Measurements from ENCODE around the gene SERPINA4.
"Not testable (repeated sequence)": the region's sequence is repeated elsewhere in the genome, so short reads cannot be mapped to it uniquely, and the experiment has no call there.

SERPINA4 gene

GRCh38 chr14:94595912-94596311 lies 34.7 kb downstream of the SERPINA4 start:
- H3K4me3 ChIP-seq (ENCODE audit: low read length) = no peak overlapping the region
- no peak overlapping the region for H3K9ac ChIP-seq (ENCODE audit: low read length)
- H3K4me1 ChIP-seq (ENCODE audit: control insufficient read depth, insufficient read depth, low read length) = peaks cover 39% of the 10 kb centered on the region
- H3K9me3 ChIP-seq (ENCODE audit: control insufficient read depth, low read length) = no peaks in the 10 kb centered on the region
- H3K27me3 ChIP-seq (replicated peaks; ENCODE audit: control insufficient read depth, insufficient read depth, low read length) = no peaks in the 10 kb centered on the region
- H3K36me3 ChIP-seq (ENCODE audit: control insufficient read depth, insufficient read depth, low read length, severe bottlenecking) = no peaks in the 10 kb centered on the region
- DNase-seq (ENCODE audit: low read depth) = no peak

GRCh38 chr14:94596361-94596760 lies 35.1 kb downstream of the SERPINA4 start:
- Histone ChIP-seq H3K4me3 (ENCODE audit: low read length) (no peak overlapping the region), H3K9ac (ENCODE audit: low read length) (no peak overlapping the region), H3K27me3 (replicated peaks; ENCODE audit: control insufficient read depth, insufficient read depth, low read length) (no peaks in the 10 kb centered on the region), H3K4me1 (ENCODE audit: control insufficient read depth, insufficient read depth, low read length) (peaks cover 42% of the 10 kb centered on the region), H3K9me3 (ENCODE audit: control insufficient read depth, low read length) (no peaks in the 10 kb centered on the region), H3K36me3 (ENCODE audit: control insufficient read depth, insufficient read depth, low read length, severe bottlenecking) (no peaks in the 10 kb centered on the region)
- no peak for DNase-seq (ENCODE audit: low read depth)

DNA sequence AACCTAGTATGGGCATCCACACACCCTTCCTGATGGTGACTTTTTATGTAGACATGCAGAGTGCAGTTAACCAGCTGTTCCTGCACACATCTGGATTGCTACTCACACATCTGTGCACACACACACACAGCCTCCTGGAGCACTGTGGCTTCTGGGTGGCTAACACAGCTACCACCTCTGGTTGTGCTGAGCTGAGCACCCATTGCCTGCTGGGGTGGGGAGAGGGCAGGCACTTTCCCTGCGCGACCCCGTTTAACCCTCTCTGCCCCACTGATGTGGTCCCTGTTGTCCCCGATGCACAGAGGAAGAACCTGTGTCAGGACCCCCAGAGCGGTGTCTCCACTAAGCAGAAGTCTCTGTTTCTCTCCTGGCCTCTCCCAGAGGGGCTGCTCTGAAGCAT lies 36.5 kb downstream of the SERPINA4 start:
- Histone ChIP-seq H3K36me3 (ENCODE audit: control insufficient read depth, insufficient read depth, low read length, severe bottlenecking) (no peaks in the 10 kb centered on the region), H3K4me3 (ENCODE audit: low read length) (no peak overlapping the region), H3K4me1 (ENCODE audit: control insufficient read depth, insufficient read depth, low read length) (peaks cover 56% of the 10 kb centered on the region), H3K27me3 (replicated peaks; ENCODE audit: control insufficient read depth, insufficient read depth, low read length) (no peaks in the 10 kb centered on the region), H3K9ac (ENCODE audit: low read length) (no peak overlapping the region), H3K9me3 (ENCODE audit: control insufficient read depth, low read length) (no peaks in the 10 kb centered on the region)
- DNase-seq (ENCODE audit: low read depth) = no peak

DNA sequence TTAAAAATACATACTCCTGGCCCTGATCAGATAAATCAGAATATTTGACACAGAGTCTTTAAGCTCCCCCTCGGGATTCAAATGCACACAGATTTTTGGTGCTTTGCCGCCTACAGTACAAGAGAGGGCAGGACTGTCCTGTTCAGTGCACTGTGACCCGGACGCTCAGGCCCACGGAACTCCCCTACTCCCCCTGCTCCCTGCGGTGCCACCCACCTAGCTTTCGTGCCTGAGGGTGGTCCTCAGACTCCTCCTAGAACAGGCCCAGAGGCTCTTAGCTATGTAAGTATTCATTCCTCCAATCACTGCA lies 37.2 kb downstream of the SERPINA4 start:
- Histone ChIP-seq H3K36me3 (ENCODE audit: control insufficient read depth, insufficient read depth, low read length, severe bottlenecking) (no peaks in the 10 kb centered on the region), H3K9me3 (ENCODE audit: control insufficient read depth, low read length) (no peaks in the 10 kb centered on the region), H3K27me3 (replicated peaks; ENCODE audit: control insufficient read depth, insufficient read depth, low read length) (no peaks in the 10 kb centered on the region), H3K4me1 (ENCODE audit: control insufficient read depth, insufficient read depth, low read length) (peaks cover 55% of the 10 kb centered on the region), H3K4me3 (ENCODE audit: low read length) (no peak overlapping the region), H3K9ac (ENCODE audit: low read length) (no peak overlapping the region)
- DNase-seq (ENCODE audit: low read depth) = no peak

DNA sequence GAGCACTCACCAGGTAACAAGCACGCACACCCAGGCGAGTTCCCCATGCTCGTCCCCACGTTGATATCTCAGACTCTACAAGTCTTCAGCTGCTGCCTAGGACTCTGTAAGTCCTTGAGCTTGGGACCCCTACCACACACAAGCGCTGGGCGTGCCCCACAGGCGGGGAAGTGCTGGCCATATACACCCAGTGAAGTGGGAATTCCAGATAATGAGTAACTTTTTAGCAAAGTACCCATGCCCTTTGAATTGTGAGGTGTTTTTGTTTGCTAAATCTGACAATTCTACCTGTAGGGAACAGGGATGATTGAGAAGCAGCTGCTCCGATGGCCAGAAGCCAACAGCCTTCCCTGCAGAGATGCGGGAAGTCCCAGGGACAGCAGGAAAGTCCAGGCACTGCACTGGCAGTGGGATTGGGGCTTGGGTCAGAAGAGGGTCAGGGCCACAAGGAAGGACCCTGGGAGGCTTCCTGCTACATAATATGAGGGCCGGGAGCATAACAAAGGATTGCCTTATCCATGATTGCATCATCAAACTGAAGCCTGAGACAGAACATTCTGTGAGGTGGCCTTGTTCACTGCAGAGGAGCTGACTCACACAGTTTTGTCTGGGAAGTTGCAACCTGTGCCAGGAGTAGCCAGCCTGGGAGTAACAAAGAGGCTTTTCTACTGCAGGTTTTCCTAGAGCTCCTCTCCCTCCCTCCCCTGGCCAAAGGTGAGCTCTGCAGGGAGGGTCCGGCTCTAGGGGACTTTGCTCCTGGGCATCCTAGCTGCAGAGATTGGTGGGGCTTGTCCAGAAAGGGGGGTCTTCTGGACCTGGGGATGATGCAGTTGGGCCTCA lies 37.8 kb downstream of the SERPINA4 start:
- Histone ChIP-seq H3K27me3 (replicated peaks; ENCODE audit: control insufficient read depth, insufficient read depth, low read length) (no peaks in the 10 kb centered on the region), H3K4me1 (ENCODE audit: control insufficient read depth, insufficient read depth, low read length) (peaks cover 49% of the 10 kb centered on the region), H3K9ac (ENCODE audit: low read length) (peak overlapping the region; percentile 71), H3K9me3 (ENCODE audit: control insufficient read depth, low read length) (no peaks in the 10 kb centered on the region), H3K4me3 (ENCODE audit: low read length) (peak overlapping the region; percentile 50), H3K36me3 (ENCODE audit: control insufficient read depth, insufficient read depth, low read length, severe bottlenecking) (no peaks in the 10 kb centered on the region)
- peak; percentile 97 for DNase-seq (ENCODE audit: low read depth)

- H3K4me3 ChIP-seq (ENCODE audit: low read length) = peak overlapping the region; percentile 50
- H3K36me3 ChIP-seq (ENCODE audit: control insufficient read depth, insufficient read depth, low read length, severe bottlenecking) = no peaks in the 10 kb centered on the region
- no peaks in the 10 kb centered on the region for H3K9me3 ChIP-seq (ENCODE audit: control insufficient read depth, low read length)
- H3K9ac ChIP-seq (ENCODE audit: low read length) = peak overlapping the region; percentile 71
- H3K4me1 ChIP-seq (ENCODE audit: control insufficient read depth, insufficient read depth, low read length) = peaks cover 46% of the 10 kb centered on the region
- no peaks in the 10 kb centered on the region for H3K27me3 ChIP-seq (replicated peaks; ENCODE audit: control insufficient read depth, insufficient read depth, low read length)
- no peak for DNase-seq (ENCODE audit: low read depth)
Observed at GRCh38 chr14:94599656-94600004, 38.4 kb downstream of the SERPINA4 start.

DNA sequence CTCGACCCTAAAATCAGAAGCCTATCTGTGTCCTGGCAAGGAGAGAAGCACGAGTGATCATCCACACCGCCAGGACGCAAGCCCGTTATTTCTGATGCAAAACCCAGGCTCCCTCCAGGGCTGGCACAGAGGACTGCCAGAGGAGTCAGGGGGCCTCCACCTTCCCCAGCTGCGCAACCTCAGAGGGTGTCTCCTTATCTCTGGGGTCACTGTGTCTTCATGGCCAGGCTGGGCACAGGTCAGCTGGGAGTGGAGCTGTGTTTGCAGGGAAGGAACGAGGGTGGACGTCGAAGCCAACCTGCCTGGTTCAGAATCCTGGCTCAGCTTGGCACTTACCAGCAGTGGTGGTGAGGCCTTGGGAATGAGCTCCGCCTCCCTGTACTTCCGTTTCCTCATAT lies 38.9 kb downstream of the SERPINA4 start:
- peaks cover 48% of the 10 kb centered on the region for H3K4me1 ChIP-seq (ENCODE audit: control insufficient read depth, insufficient read depth, low read length)
- no peaks in the 10 kb centered on the region for H3K36me3 ChIP-seq (ENCODE audit: control insufficient read depth, insufficient read depth, low read length, severe bottlenecking)
- no peaks in the 10 kb centered on the region for H3K27me3 ChIP-seq (replicated peaks; ENCODE audit: control insufficient read depth, insufficient read depth, low read length)
- no peaks in the 10 kb centered on the region for H3K9me3 ChIP-seq (ENCODE audit: control insufficient read depth, low read length)
- H3K9ac ChIP-seq (ENCODE audit: low read length) = peak overlapping the region; percentile 71
- DNase-seq (ENCODE audit: low read depth) = no peak
- H3K4me3 ChIP-seq (ENCODE audit: low read length) = no peak overlapping the region

DNA sequence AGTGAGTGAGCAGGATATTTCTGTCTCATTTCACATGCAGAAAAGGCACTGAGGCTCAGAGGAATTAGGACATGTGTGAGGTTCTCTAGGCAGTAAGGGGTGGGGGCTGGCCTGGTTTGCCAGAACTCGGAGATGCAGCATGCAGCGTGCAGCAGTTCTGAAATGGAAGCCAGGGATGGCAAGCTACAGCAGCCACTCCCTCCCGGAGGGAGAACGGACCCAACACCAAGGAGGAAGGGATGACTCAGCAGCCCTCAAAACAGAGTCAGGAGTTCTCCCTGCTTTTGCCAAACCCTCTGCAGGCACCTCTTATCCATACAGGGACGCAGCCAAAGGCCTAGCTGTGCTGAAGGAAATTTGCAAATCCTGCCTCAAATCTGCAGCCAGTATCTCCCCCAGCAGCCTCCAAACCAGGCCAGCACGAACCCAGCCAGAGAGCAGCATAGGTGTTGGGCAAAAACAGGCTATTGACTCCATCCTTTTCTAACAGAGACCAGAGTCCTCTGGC lies 40.7 kb downstream of the SERPINA4 start:
- peak overlapping the region; percentile 9 for H3K4me3 ChIP-seq (ENCODE audit: low read length)
- H3K9me3 ChIP-seq (ENCODE audit: control insufficient read depth, low read length) = no peaks in the 10 kb centered on the region
- DNase-seq (ENCODE audit: low read depth) = peak; percentile 90
- H3K9ac ChIP-seq (ENCODE audit: low read length) = peak overlapping the region; percentile 78
- H3K36me3 ChIP-seq (ENCODE audit: control insufficient read depth, insufficient read depth, low read length, severe bottlenecking) = no peaks in the 10 kb centered on the region
- no peaks in the 10 kb centered on the region for H3K27me3 ChIP-seq (replicated peaks; ENCODE audit: control insufficient read depth, insufficient read depth, low read length)
- peaks cover 48% of the 10 kb centered on the region for H3K4me1 ChIP-seq (ENCODE audit: control insufficient read depth, insufficient read depth, low read length)

GRCh38 chr14:94602722-94603121 lies 41.5 kb downstream of the SERPINA4 start:
- no peak overlapping the region for H3K4me3 ChIP-seq (ENCODE audit: low read length)
- H3K36me3 ChIP-seq (ENCODE audit: control insufficient read depth, insufficient read depth, low read length, severe bottlenecking) = no peaks in the 10 kb centered on the region
- no peaks in the 10 kb centered on the region for H3K27me3 ChIP-seq (replicated peaks; ENCODE audit: control insufficient read depth, insufficient read depth, low read length)
- peaks cover 48% of the 10 kb centered on the region for H3K4me1 ChIP-seq (ENCODE audit: control insufficient read depth, insufficient read depth, low read length)
- H3K9ac ChIP-seq (ENCODE audit: low read length) = peak overlapping the region; percentile 78
- no peaks in the 10 kb centered on the region for H3K9me3 ChIP-seq (ENCODE audit: control insufficient read depth, low read length)
- DNase-seq (ENCODE audit: low read depth) = no peak

GRCh38 chr14:94605361-94605760 lies 44.1 kb downstream of the SERPINA4 start:
- Histone ChIP-seq H3K9ac (ENCODE audit: low read length) (no peak overlapping the region), H3K36me3 (ENCODE audit: control insufficient read depth, insufficient read depth, low read length, severe bottlenecking) (no peaks in the 10 kb centered on the region), H3K27me3 (replicated peaks; ENCODE audit: control insufficient read depth, insufficient read depth, low read length) (no peaks in the 10 kb centered on the region), H3K4me3 (ENCODE audit: low read length) (no peak overlapping the region), H3K4me1 (ENCODE audit: control insufficient read depth, insufficient read depth, low read length) (peaks cover 26% of the 10 kb centered on the region), H3K9me3 (ENCODE audit: control insufficient read depth, low read length) (no peaks in the 10 kb centered on the region)
- DNase-seq (ENCODE audit: low read depth) = no peak

DNA sequence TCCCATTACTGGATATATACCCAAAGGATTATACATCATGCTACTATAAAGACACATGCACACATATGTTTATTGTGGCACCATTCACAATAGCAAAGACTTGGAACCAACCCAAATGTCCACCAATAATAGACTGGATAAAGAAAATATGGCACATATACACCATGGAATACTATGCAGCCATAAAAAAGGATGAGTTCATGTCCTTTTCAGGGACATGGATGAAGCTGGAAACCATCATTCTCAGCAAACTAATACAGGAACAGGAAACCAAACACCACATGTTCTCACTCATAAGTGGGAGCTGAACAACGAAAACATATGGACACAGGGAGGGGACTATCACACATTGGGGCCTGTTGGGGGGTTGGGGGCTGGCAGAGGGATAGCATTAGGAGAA lies 47.7 kb downstream of the SERPINA4 start:
- H3K4me3 ChIP-seq (ENCODE audit: low read length); H3K36me3 ChIP-seq (ENCODE audit: control insufficient read depth, insufficient read depth, low read length, severe bottlenecking); H3K9ac ChIP-seq (ENCODE audit: low read length); H3K27me3 ChIP-seq (replicated peaks; ENCODE audit: control insufficient read depth, insufficient read depth, low read length); DNase-seq (ENCODE audit: low read depth); H3K9me3 ChIP-seq (ENCODE audit: control insufficient read depth, low read length): not testable (repeated sequence)
- peaks cover 24% of the 10 kb centered on the region for H3K4me1 ChIP-seq (ENCODE audit: control insufficient read depth, insufficient read depth, low read length)

DNA sequence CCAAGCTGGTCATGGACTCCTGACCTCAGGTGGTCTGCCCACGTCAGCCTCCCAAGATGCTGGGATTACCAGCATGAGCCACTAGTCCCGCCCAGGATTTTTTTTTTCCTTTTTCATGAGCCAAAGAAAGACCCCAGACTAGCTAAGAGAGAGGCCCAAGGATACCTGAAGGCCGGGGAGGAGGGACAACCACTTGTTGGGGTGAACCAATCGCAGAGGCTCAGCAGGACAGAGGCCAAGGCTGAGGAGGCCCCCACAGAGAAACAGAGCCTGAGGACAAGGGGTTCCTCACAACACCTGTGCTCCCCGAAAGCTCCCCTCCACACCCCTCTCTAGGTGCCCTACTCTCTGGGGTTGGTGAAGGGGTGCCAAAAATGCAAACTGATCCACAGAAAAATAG lies 49.9 kb downstream of the SERPINA4 start:
- no peak for DNase-seq (ENCODE audit: low read depth)
- Histone ChIP-seq H3K4me3 (ENCODE audit: low read length) (no peak overlapping the region), H3K27me3 (replicated peaks; ENCODE audit: control insufficient read depth, insufficient read depth, low read length) (peaks cover 4% of the 10 kb centered on the region), H3K4me1 (ENCODE audit: control insufficient read depth, insufficient read depth, low read length) (peaks cover 21% of the 10 kb centered on the region), H3K9ac (ENCODE audit: low read length) (no peak overlapping the region), H3K9me3 (ENCODE audit: control insufficient read depth, low read length) (peaks cover 6% of the 10 kb centered on the region), H3K36me3 (ENCODE audit: control insufficient read depth, insufficient read depth, low read length, severe bottlenecking) (no peaks in the 10 kb centered on the region)
